GM21381 (cell line): ENCODE measurements around the gene ANLN.

ENCODE experiments used
- ATAC-seq: cut with Tn5 transposase; IDR thresholded peaks from one replicate; pipeline ENCODE4 v1.9.1; 2021; ENCODE audit warnings: mild to moderate bottlenecking, moderate library complexity; ENCODE audit not compliant: unreplicated experiment

Gene ANLN

DNA sequence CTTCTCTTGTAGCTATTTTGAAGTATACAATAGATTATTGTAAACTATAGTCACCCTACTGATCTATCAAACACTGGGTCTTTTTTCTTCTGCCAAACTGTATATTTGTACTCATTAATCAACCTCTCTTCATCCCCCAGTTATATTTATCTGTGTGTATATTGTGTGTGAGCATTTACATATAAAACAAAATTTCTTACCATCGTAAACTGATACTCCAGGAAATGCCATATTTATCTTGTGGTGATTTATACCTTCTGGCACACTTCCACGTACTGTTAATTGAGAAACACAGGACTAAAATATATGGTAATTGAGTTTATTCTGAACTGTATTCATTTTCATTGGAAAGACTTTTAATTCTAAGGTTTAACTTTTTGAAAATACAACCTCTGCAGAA is 18.9 kb downstream of the ANLN start:
- ATAC-seq = no peak

DNA sequence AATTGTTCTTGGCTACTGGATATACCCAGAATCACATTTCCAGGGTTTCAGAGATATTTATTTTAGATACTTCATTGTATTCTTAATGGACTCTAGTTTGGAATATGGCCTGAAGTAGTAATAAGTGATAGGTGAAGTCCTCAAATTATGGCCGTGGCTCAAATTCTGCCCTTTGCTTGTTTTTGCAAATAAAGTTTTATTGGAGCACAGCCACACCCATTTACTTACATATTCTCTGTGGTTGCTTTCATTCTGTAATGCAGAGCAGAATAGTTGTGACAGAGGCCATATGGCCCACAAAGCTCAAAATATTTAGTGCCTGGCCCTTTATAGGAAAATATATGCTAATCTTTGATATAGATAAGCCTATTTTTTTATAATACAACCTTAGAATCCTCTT is 19.5 kb downstream of the ANLN start:
- no peak for ATAC-seq

DNA sequence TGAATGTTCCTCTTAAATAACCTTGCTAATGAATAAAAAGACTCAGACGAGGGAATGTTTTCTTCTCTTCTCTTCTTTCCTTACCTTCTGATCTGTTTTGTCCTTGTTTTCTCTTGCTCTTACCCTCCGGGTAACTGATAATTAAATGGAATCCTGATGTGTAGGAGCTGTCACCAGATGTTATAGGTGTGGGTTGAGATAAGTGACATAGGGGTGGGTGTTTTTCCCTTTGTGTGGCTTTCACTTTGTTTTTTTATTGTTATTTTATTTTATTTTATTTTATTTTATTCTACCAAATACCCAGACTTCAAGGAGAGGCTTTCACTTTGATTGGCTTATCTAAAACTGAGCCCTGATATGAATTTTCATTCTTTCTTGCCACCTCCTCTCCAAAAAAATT is 25.5 kb downstream of the ANLN start:
- ATAC-seq = no peak

DNA sequence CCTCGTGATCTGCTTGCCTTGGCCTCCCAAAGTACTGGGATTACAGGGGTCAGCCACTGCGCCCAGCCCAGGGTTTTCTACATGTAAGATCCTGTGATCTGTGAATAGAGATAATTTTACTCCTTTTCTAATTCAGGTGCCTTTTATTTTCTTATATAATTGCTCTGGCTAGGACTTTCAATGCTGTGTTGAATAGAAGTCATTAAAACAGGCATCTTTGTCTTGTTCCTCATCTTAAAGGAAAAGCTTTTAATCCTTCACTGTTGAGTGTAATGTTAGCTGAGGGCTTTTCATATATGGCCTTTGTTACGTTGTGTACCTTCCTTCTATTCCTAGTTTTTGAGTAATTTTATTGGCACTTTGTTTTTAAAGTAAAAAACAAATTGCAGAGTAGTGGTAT is 26.6 kb downstream of the ANLN start:
- ATAC-seq = no peak

DNA sequence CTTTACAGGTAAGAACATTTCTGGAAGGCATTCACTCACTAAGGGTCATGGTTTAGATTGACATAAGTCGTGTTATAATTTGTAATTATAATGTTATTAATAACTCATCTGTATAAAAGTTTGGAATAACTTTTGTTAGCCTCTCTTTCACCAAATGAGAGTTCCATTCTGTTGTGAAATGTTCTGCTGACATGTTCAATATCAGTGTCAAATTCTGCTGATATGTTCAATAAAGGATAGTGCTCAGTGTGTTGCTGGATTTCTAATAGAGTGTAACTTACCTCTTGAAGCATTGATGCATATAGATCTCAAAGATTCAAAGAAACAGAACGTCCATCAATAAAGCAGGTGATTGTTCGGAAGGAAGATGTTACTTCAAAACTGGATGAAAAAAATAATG is 30.6 kb downstream of the ANLN start:
- ATAC-seq = no peak

DNA sequence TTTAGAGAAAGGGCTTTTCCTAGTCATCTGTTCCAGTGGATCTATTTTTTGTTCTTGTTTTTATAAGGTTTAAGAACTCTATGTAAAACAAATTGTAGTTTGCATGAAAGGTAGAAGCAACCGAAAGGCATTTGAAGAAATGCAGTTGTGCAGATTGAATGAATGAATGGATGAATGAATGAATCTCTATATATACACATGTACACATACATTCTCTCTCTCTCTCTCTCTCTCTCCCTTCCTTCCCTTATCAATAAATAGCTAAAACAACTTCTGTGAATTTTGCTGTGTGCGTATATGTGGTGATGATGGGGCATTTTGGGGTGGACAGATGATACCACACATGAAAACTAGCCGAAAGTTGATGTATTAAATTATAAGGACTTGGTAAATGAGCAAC is 32.4 kb downstream of the ANLN start:
- no peak for ATAC-seq

DNA sequence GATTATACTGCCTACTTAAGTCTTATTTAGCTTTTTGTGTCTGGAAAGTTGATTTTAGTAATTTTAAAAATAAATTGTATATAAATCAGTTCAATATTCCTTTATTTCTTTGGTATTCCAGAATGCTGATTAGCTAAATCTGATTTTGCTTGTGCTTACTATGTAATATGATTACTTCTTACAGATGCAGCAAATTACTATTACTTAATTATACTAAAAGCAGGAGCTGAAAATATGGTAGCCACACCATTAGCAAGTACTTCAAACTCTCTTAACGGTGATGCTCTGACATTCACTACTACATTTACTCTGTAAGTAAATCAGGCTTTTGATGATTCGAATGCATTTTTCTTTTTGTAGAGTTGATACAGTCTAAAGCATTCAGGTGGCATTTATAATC is 34.0 kb downstream of the ANLN start:
- ATAC-seq = no peak

DNA sequence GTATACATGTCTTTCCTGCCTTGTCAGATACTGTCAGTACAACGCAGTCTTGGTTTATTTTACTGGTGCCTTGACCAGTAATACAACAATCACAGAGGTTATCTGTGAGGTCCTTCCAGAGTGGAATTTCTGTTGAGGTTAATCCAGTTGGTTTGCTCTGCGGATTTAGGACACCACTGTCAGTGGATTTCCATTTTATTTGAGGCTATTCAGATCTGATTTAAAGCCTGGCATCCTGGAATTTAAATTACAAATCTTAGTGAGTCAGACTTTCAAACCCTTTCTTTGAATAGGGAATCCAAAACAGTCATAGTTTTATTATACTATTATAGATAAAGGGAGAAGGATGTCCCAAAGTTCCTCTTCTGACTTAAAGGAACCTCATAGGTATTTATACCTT is 40.5 kb downstream of the ANLN start:
- no peak for ATAC-seq

DNA sequence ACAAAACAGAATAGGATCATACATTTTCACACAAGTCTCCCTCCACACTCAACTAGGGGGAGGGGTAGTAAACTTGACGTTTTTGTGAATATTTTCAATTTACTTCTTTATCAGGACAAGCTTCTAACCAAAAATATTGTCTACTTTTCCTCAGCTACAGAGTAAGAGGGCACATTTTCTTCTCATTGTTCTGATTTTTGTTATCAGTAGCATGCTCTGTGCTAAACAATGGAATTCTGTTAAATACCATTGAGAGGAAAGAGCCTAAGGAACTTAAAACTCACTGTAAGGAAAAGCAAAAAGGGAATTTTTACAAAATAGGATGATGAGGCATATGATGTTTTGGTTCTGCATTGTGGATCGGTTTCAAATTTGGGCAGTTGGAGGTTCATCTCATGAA is 41.2 kb downstream of the ANLN start:
- no peak for ATAC-seq

DNA sequence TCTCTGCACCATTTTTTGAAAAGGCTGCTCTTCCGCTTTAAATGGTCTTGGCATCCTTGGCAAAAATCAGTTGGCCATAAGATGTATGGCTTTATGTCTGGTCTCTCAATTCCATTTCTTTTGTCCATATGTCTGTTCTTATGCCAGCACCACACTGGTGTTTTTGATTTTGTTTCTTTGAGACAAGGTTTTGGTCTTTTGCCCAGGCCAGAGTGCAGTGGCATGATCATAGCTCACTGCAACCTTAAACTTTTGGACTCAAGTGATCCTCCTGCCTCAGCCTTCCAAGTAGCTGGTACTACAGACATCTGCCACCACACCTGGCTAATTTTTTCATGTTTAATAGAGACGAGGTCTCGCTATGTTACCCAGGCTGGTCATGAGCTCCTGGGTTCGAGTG is 48.5 kb downstream of the ANLN start:
- ATAC-seq = no peak

DNA sequence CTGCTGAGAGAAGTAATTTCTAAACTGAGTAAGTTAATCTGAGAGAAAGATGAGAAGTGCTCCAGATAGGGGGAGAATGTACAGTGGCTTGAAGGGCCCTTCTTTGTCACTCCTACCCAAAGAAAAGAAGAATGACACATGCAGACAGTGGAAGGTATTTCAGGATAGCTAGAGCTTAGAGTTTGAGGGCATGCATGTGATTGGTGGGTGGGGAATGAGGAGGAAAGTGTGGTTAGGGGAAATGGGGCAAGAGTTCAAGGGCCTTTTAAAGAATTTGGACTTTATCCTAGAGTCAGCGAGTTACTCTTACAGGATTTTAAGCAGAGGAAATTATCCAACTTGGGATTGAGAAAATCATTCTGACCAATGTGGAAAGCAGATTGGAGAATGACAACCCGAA is 50.0 kb downstream of the ANLN start:
- ATAC-seq = no peak

DNA sequence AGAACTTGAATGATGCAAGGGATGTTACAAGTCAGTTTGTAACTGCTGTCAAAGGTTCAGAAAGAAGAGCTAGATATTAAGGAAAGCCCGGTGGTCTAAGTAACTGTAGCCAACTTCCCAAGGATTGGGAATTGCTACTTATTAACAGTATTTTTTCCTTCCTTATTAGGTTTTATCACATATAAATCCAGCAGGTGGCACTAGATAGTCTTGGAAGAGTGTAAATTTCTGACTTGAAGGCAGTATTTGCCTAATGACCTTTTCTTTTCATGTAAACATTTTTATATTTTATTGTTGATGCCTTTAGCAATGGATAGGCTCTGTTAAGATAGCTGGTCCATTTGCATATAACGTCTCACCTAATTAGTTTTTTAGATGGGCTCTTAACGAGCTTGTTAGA is 51.2 kb downstream of the ANLN start:
- no peak for ATAC-seq

DNA sequence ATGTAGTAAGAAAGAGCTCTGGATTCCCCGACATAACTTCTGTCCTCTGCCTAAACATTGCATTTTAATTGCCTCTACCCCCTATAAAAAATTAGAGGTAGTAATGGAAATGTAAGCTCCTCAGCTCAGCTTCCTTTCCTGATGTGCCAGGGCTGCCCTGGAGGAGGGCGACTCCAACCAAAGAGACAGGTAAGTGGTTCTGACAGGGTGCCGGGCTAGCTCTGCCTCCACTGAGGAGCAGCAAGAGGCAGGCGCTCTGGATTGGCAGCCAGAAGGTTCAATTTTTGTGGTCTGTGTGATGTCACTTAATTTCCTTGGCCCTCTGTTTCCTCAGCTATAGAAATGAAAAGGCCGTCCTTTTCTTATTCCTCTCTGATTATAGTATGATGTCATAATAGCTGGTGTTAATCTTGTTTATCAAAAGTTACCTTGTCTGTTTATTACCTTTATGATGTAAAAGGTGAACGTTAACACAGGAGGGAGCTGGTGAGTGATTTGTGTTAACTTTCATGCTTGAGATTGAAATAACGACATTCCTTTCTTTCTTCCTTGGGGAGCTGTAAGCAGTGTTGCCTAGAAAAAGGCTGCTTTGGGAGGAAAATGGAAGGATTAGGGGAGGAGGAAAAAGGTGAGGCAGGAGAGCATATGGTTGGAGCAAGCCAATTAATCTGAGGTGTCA is 51.8 kb downstream of the ANLN start:
- ATAC-seq = no peak

DNA sequence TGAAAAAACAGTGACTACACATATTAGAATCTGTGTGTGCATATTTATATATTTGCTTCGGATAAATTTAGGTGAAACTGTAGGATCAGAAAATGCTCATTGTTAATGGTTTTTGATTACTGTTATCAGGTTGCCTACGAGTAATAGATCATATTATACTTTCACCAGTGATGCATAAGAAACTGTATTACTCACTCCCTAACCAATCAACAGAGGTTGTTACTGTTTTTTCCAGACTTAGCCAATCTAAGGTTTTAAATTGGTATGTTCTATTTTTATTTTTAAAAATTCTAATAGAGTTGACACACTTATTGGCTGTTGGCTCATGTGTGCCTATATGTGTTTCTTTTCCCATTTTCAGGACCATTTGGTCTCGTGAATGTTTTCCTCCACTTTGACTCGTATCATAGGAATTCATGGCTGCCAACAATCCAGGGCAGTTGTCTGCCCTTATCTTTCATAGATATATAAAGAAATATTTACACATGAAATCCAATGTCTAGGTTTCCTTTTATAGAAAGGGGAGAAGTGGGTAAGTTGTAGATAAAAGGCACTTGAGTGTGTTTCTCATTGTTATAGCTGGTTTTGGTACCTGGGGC is 59.2 kb downstream of the ANLN start:
- ATAC-seq = no peak

DNA sequence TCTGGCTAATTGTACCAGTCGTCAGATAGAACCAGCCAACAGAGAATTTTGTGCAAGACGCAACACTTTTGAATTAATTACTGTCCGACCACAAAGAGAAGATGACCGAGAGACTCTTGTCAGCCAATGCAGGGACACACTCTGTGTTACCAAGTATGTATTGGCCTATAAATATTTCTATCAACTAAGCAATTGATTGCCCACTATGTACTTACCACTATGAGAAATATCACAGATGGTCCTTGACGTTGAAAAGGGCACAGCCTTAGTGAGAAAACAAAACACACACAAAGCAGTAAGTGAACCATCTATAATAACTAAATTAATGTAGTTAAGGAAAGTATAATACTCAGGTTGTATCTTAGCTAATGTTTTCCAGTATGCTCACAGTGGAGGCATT is 60.0 kb downstream of the ANLN start:
- no peak for ATAC-seq

DNA sequence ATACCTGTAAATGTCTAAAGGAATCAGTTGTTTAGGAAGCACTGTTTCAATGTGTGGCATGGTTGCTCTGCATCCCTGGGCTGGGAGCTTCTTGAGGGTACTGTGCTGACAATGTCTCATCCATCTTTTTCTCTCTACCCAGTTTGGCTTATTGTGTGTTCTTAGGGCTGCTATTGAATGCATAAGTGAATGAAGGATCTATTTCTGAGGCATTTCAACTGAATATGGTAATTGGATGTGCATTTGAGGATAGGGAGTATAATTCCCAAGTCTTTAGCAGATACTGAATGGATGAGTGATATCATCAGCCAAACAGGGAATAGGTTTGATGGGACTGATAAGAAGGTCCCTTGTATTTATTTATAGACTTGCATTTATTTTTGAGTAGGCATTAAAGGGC is 64.1 kb downstream of the ANLN start:
- ATAC-seq = no peak

DNA sequence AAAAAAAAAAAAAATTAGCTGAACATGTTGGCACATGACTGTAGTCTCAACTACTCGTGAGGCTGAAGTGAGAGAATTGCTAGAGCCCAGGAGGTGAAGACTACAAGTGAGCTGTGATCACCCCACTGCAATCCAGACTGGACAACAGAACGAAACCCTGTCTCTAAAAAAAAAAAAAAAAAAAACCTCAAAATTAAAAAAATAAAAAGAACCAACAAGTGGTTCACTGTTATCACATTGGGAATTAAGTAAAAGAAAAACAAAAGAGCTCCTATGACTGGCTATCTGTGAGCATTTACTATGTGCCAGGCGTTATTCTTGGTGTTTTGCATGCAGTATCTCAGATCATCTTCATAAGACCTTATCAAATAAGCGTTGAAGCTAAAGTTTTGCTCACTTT is 66.0 kb downstream of the ANLN start:
- no peak for ATAC-seq

DNA sequence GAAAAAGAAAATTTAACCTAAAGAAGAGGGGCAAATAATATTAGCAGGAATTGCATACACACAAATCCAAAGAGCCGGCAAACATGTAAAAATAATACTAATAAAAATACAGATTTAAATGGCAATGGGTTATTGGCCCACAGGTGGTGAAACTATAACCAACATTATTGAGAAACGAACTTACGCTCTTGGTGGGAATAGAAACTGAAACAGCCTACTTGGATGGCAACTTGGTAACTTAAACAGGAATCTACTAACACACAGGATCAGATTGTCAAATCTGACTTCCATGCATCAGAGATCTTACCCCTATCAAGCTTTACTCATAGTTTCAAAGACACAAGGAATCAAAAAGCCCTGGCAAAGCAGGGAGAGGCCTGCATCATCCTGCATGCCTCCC is 66.5 kb downstream of the ANLN start:
- no peak for ATAC-seq

DNA sequence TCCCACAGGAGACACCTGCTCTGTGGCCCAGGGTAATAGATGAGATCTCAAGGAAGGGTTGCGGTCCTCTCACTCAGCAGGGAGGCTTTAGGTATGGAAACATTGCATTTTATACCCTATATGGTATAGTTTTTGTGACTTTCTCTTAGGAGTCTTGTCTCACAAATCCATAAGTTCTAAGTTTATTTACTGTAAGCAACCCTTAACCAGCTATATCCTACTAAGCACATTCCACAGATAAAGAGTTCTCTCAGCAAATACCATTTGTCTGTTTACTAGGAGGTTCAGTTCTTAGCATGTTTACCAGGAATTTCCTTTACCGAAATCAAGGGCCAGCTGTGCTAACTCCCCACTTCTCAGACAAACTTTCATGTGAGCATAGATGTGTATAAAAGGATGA is 66.9 kb downstream of the ANLN start:
- no peak for ATAC-seq

DNA sequence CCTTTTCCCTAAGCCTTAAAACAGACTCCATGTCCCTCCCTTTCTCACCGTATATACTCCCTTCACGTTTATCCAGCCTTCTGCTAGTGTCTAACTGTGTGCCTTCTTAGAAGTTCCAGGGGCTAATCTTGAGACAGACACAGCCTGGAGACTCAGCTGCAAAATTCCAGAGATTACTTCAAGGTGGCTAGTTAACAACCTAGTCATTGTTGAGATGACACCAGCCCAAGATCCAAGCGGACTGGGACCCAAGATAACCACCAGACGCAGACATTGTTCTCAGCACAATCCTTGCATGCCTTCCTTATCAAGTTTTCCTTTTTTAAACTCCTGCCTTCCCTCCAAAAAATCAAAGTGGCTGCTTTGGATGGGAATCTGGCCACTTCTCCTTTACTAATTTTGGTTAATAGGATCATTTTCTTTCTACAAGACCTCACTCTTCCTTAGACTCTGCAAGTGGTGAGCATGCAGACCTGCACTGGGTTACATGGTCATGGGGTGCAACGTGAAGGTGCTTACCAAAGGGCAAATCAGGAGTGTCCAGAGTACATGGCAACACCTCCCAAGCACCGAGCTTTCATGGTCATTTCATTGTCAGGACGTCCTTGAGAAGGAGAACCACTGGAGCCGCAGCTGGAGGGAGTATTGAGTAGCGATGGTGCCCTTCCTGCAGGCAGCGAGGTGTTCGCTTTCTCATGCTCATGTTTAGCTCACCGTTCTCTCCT is 69.7 kb downstream of the ANLN start:
- no peak for ATAC-seq

DNA sequence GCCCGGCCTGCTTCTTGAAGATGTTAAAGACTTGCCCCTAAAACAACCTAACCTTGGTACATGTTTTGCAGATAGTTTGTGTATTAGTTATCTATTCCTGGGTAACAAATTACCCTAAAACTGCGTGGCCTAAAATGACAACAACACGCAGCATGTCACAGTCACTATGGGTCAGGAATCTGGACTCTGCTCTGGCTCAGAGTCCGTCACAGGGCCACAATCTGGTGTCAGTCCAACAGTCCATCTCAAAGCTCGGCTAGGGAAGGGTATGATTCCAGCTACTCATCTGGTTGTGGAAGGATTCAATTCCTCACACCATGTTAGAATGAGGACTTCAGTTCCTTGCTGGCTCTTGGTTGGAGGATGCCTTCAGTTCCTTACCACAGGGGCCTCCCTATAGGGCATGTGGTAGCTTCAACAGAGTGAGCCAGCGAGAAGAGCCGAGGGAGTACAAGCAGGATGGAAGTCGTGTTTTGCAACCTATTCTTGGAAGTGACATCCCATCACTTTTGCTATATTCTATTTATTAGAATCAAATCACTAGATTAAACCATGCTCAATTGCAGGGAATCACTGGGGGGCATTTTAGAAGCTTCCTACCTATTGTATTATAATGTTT is 71.3 kb downstream of the ANLN start:
- ATAC-seq = no peak

DNA sequence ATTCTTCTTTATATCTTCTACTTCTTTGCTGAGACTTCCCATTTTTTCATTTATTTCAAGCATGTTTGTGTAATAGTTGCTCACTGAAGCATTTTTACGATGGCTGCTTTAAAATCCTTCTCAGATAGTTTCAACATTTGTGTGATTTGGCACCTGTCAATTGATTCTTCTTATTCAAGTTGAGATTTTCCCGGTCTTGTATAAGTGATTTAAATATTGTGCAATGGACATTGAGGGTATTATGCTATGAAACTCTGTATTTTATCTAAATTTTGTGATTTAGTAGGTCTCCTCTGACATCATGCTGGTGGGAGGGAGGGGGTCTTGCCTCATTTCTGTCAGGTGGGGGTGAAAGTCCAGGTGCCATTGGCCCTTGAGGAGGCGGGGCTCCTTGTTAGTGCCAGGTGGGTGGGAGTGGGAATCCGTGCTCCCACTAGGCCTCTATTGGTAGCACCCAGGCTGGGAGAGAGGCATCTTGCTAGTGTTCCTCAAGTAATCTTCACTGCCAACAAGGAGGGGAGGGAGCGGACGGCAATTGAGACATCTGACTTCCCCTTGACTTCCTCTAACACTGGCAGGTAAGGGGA is 73.0 kb downstream of the ANLN start:
- ATAC-seq = no peak
